Measurements from ENCODE around the gene MYRF. TPM values are rescaled to one million over a fixed set of nuclear protein-coding genes. Genes with fewer than 3 reads are reported as not detected.

The MYRF gene
- total and polyA plus RNA-seq, 9 of the 15 experiments (the other 6 are each of a cell fraction or from before 2014, with no cell fraction given): 2.3 to 25.8 (median 7.1) TPM

- Histone ChIP-seq H3K79me2 (ENCODE audit: control insufficient read depth, insufficient read depth, low read length) (peaks cover 81% of the 10 kb centered on the region), H3K4me2 (ENCODE audit: insufficient read depth, low read length) (peak overlapping the region; percentile 97), H3K36me3 (ENCODE audit: control insufficient read depth, insufficient read depth, low read length) (peaks cover 58% of the 10 kb centered on the region), H3K9ac (ENCODE audit: insufficient read depth in 1 of 2, low read depth in 2 of 2, low read length in 2 of 2) (peak overlapping the region; percentile 98 to 99; a peak in 3 of 4 replicates), H4K20me1 (replicated peaks; ENCODE audit: control insufficient read depth, insufficient read depth, low read length) (no peaks in the 10 kb centered on the region), H3K4me1 (replicated peaks in 1 of 2; ENCODE audit: control insufficient read depth in 2 of 2, insufficient read depth in 2 of 2, low read length in 2 of 2) (peaks cover 27 to 49% of the 10 kb centered on the region in 2 experiments; a peak in 4 of 5 replicates), H2AFZ (ENCODE audit: low read depth, low read length) (peak overlapping the region; percentile 65), H3K27me3 (ENCODE audit: control insufficient read depth in 2 of 2, insufficient read depth in 2 of 2, low read length in 2 of 2) (no peaks in the 10 kb centered on the region; a peak in 1 of 5 replicates), H3K9me1 (ENCODE audit: control insufficient read depth, insufficient read depth, low read length) (no peaks in the 10 kb centered on the region), H3K9me3 (replicated peaks; ENCODE audit: control insufficient read depth, insufficient read depth, low read depth, low read length) (no peaks in the 10 kb centered on the region), H3K4me3 (peak overlapping the region; percentile 64), H3K27ac (ENCODE audit: extremely low read depth, low read depth, low read length) (peak overlapping the region; percentile 98)
- ChIA-PET POLR2A (interaction anchor here (0.7 to 6.8 kb wide), 18 partner anchors 9 to 329 kb away, joined by 3 to 97 read pairs (median 5); partner anchors contain the start of gene FEN1), CTCF (ENCODE audit: low intra/inter-chr PET ratio) (no interaction called here)
- peak in 1 of 4 experiments; percentile 63 for DNase-seq (ENCODE audit: extremely low read depth in 1 of 4, low spot score in 3 of 4)
- FAIRE-seq: no peak
- in situ Hi-C loops (cut with MboI) (no loop called here), intact Hi-C loops (cut with micrococcal nuclease) (loop anchor here (2.0 kb wide), 1 partner anchor 56 kb away; no protein-coding TSS in a partner anchor)
- peak; percentile 4 for ATAC-seq
- BruUV-seq (replicated peaks): no TSS peak
- 55% methylated on average over 16 of the region's 16 CpGs for WGBS (ENCODE audit: insufficient coverage, low coverage, missing lambda C conversion rate)
- TF ChIP-seq ZNF695 (CRISPR knock-in tag; IDR thresholded peaks at IDR 0.05): no peak
- TF ChIP-seq TAF7 (tag; IDR thresholded peaks at IDR 0.05): 0 out of 2 replicates have a peak, but pooled peaks have one; percentile 32
- peak; percentile 18 for TF ChIP-seq ASH1L (IDR thresholded peaks at IDR 0.05; ENCODE audit: borderline replicate concordance, low read depth, partially characterized antibody)
- TF ChIP-seq SRF (CRISPR knock-in tag; IDR thresholded peaks at IDR 0.05): 0 out of 4 replicates have a peak, but pooled peaks of 1 of the 2 experiments have one; percentile 4
- peak; percentile 59; the same call in 1 of the 2 replicates for TF ChIP-seq ZNF717 (CRISPR knock-in tag; IDR thresholded peaks at IDR 0.05)
- TF ChIP-seq ZNF12 (CRISPR knock-in tag; IDR thresholded peaks at IDR 0.05): no peak
- peak; percentile 60; the same call in 1 of the 2 replicates for TF ChIP-seq SMARCA5 (IDR thresholded peaks at IDR 0.05)
- no peak for TF ChIP-seq NFE2 (IDR thresholded peaks at IDR 0.05; ENCODE audit: low read depth)
- no peak for TF ChIP-seq MYC (IDR thresholded peaks at IDR 0.05; ENCODE audit: low read depth, low read length)
- TF ChIP-seq MYC (CRISPR knock-in tag; IDR thresholded peaks at IDR 0.05; ENCODE audit: borderline replicate concordance, low read depth): peak; percentile 63; the same call in 1 of the 2 replicates
- TF ChIP-seq SIRT6 (IDR thresholded peaks at IDR 0.05; ENCODE audit: low read depth, low read length): peak; percentile 39
- 0 out of 2 replicates have a peak, but pooled peaks have one; percentile 42 for TF ChIP-seq MEF2D (tag; conservative IDR thresholded peaks at IDR 0.05; ENCODE audit: low read depth)
- TF ChIP-seq FOXM1 (IDR thresholded peaks at IDR 0.05; ENCODE audit: low read depth): peak; percentile 31; the same call in 1 of the 2 replicates
- TF ChIP-seq FOXM1 (CRISPR knock-in tag; IDR thresholded peaks at IDR 0.05; ENCODE audit: low read depth): no peak
- TF ChIP-seq NR4A1 (CRISPR knock-in tag; IDR thresholded peaks at IDR 0.05): no peak
- 0 out of 2 replicates have a peak, but pooled peaks have one; percentile 55 for TF ChIP-seq NR4A1 (tag; IDR thresholded peaks at IDR 0.05)
- TF ChIP-seq NR1H2 (CRISPR knock-in tag; IDR thresholded peaks at IDR 0.05): peak; percentile 33; the same call in 1 of the 2 replicates
- 0 out of 2 replicates have a peak, but pooled peaks have one; percentile 27 for TF ChIP-seq NKRF (IDR thresholded peaks at IDR 0.05; ENCODE audit: borderline replicate concordance)
- peak; percentile 84 for TF ChIP-seq BRD9 (IDR thresholded peaks at IDR 0.05; ENCODE audit: low read depth, partially characterized antibody)
- TF ChIP-seq POLR2G (IDR thresholded peaks at IDR 0.05; ENCODE audit: low read depth, low read length): no peak
- no peak for TF ChIP-seq SRSF7 (optimal IDR thresholded peaks at IDR 0.05; ENCODE audit: low read depth, low read length)
- 0 out of 2 replicates have a peak, but pooled peaks have one; percentile 4 for TF ChIP-seq GTF2E2 (tag; IDR thresholded peaks at IDR 0.05)
These were observed 62.0 kb downstream of the MYRF start for GRCh38 chr11:61814247-61814957.

All from K562 (cell line).